Measurements from ENCODE around the gene KDM2A. TPM values are rescaled to one million over a fixed set of nuclear protein-coding genes. Genes with fewer than 3 reads are reported as not detected.
"Not testable (repeated sequence)": the region's sequence is repeated elsewhere in the genome, so short reads cannot be mapped to it uniquely, and the experiment has no call there.

The KDM2A gene
- total and polyA plus RNA-seq, 4 donors: 30.6 to 102 (median 63.2) TPM

DNA sequence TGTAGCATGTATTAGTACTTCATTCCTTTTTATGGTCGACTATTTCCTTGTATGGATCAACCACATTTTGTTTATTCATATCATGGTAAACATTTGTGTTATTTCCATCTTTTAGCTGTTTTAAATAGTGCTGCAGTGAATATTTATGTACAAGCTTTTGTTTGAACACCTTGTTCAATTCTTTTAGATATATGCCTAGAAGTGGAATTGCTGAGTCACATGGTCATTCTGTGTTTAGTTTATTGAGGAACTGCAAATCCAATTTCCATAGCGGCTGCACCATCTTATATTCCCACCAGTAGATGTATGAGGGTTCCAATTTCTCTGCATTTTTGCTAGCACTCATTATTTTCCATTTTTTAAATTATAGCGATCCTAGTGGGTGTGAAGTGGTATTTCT is 85.8 kb downstream of the KDM2A start:
- 92 to 95% methylated on average over 3 of the region's 3 CpGs for WGBS, 2 donors
- Histone ChIP-seq H3K9me3 (ENCODE audit: control insufficient read depth in 4 of 4, insufficient read depth in 3 of 4, low read length in 3 of 4) (no peaks in the 10 kb centered on the region), H3K27ac (ENCODE audit: low read depth in 1 of 2, low read length in 1 of 2) (no peak overlapping the region), H3K36me3 (ENCODE audit: control insufficient read depth in 4 of 4, insufficient read depth in 4 of 4, low read length in 4 of 4) (peaks cover 8 to 21% (median 17%) of the 10 kb centered on the region in 4 donors), H3K4me3 (no peak overlapping the region), H3K27me3 (ENCODE audit: control insufficient read depth in 3 of 3, insufficient read depth in 3 of 3, low read length in 2 of 3) (no peaks in the 10 kb centered on the region), H3K4me1 (ENCODE audit: control insufficient read depth in 5 of 5, insufficient read depth in 5 of 5, low read length in 5 of 5) (no peaks in the 10 kb centered on the region), H3K9ac (ENCODE audit: insufficient read depth in 1 of 2, low read length in 2 of 2) (no peak overlapping the region)
- no peak for TF ChIP-seq CTCF (IDR thresholded peaks at IDR 0.05; ENCODE audit: control extremely low read depth, extremely low read depth)
- ATAC-seq (ENCODE audit: insufficient read depth, low FRiP score): no peak
- no peak for DNase-seq

DNA sequence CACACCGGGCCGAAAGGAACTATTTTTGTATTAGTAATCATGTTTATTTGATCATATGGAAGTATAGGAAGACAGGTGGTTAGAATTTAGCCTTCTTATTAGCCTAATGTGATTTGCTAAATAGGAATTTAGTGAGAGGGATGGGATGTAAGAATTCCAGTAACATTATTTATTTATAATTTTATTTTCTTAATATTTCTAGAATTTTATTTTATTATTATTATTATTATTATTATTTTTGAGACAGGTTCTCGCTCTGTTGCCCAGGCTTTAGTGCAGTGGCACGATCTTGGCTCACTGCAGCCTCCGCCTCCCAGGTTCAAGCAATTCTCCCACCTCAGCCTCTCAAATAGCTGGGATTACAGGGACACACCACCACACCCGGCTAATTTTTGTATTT is 90.2 kb downstream of the KDM2A start:
- not testable (repeated sequence) for H3K4me3 ChIP-seq; H3K9me3 ChIP-seq (ENCODE audit: control insufficient read depth in 4 of 4, insufficient read depth in 3 of 4, low read length in 3 of 4); H3K27me3 ChIP-seq (ENCODE audit: control insufficient read depth in 3 of 3, insufficient read depth in 3 of 3, low read length in 2 of 3); H3K9ac ChIP-seq (ENCODE audit: insufficient read depth in 1 of 2, low read length in 2 of 2); H3K27ac ChIP-seq (ENCODE audit: low read depth in 1 of 2, low read length in 1 of 2); H3K4me1 ChIP-seq (ENCODE audit: control insufficient read depth in 5 of 5, insufficient read depth in 5 of 5, low read length in 5 of 5); ATAC-seq (ENCODE audit: insufficient read depth, low FRiP score); DNase-seq
- H3K36me3 ChIP-seq (ENCODE audit: control insufficient read depth in 4 of 4, insufficient read depth in 4 of 4, low read length in 4 of 4): peaks cover 2 to 25% (median 15%) of the 10 kb centered on the region in 4 donors
- WGBS, 2 donors: 96% methylated on average over 6 of the region's 6 CpGs

- Histone ChIP-seq H3K4me1 (ENCODE audit: control insufficient read depth in 5 of 5, insufficient read depth in 5 of 5, low read length in 5 of 5) (no peaks in the 10 kb centered on the region), H3K27ac (ENCODE audit: low read depth in 1 of 2, low read length in 1 of 2) (peak overlapping the region in 1 of 2 donors; percentile 31), H3K9ac (ENCODE audit: insufficient read depth in 1 of 2, low read length in 2 of 2) (no peak overlapping the region), H3K27me3 (ENCODE audit: control insufficient read depth in 3 of 3, insufficient read depth in 3 of 3, low read length in 2 of 3) (no peaks in the 10 kb centered on the region), H3K4me3 (no peak overlapping the region), H3K36me3 (ENCODE audit: control insufficient read depth in 4 of 4, insufficient read depth in 4 of 4, low read length in 4 of 4) (peaks cover 6 to 28% (median 20%) of the 10 kb centered on the region in 4 donors), H3K9me3 (ENCODE audit: control insufficient read depth in 4 of 4, insufficient read depth in 3 of 4, low read length in 3 of 4) (no peaks in the 10 kb centered on the region)
- TF ChIP-seq CTCF (IDR thresholded peaks at IDR 0.05; ENCODE audit: control extremely low read depth, extremely low read depth): no peak
- WGBS, 2 donors: 21 to 51% methylated on average over 2 of the region's 2 CpGs
- no peak for DNase-seq
- no peak for ATAC-seq (ENCODE audit: insufficient read depth, low FRiP score)
Measured at GRCh38 chr11:67211656-67212436, 92.8 kb downstream of the KDM2A start.

GRCh38 chr11:67213178-67213621 is 94.1 kb downstream of the KDM2A start:
- no peak overlapping the region for H3K27ac ChIP-seq (ENCODE audit: low read depth in 1 of 2, low read length in 1 of 2)
- no peak overlapping the region for H3K4me3 ChIP-seq
- no peak for TF ChIP-seq CTCF (IDR thresholded peaks at IDR 0.05; ENCODE audit: control extremely low read depth, extremely low read depth)

More at GRCh38 chr11:67213178-67213621, 94.1 kb downstream of the KDM2A start:
- Histone ChIP-seq H3K4me1 (ENCODE audit: control insufficient read depth in 5 of 5, insufficient read depth in 5 of 5, low read length in 5 of 5) (no peaks in the 10 kb centered on the region), H3K36me3 (ENCODE audit: control insufficient read depth in 4 of 4, insufficient read depth in 4 of 4, low read length in 4 of 4) (peaks cover 17 to 34% (median 23%) of the 10 kb centered on the region in 4 donors), H3K27me3 (ENCODE audit: control insufficient read depth in 3 of 3, insufficient read depth in 3 of 3, low read length in 2 of 3) (no peaks in the 10 kb centered on the region), H3K9ac (ENCODE audit: insufficient read depth in 1 of 2, low read length in 2 of 2) (no peak overlapping the region), H3K9me3 (ENCODE audit: control insufficient read depth in 4 of 4, insufficient read depth in 3 of 4, low read length in 3 of 4) (no peaks in the 10 kb centered on the region)
- 29 to 67% methylated on average over 5 of the region's 5 CpGs for WGBS, 2 donors
- ATAC-seq (ENCODE audit: insufficient read depth, low FRiP score): no peak
- DNase-seq: no peak
